GM19239 (cell line): ENCODE results near the gene MYH9.
A peak's percentile ranks its signal among the peaks of the same experiment; 100 is the strongest.
"Not testable (repeated sequence)": the region's sequence is repeated elsewhere in the genome, so short reads cannot be mapped to it uniquely, and the experiment has no call there.

Source experiments
- DNase-seq: peaks from one replicate; pipeline ENCODE4 v3.0.0; 2011; ENCODE audit warnings: low spot score; ENCODE audit not compliant: insufficient read length
- FAIRE-seq: peaks from 2 replicates; lab custom pipeline; 2011; peaks lifted over from hg19 to GRCh38; lab: Jason Lieb, UNC

The MYH9 gene

DNA sequence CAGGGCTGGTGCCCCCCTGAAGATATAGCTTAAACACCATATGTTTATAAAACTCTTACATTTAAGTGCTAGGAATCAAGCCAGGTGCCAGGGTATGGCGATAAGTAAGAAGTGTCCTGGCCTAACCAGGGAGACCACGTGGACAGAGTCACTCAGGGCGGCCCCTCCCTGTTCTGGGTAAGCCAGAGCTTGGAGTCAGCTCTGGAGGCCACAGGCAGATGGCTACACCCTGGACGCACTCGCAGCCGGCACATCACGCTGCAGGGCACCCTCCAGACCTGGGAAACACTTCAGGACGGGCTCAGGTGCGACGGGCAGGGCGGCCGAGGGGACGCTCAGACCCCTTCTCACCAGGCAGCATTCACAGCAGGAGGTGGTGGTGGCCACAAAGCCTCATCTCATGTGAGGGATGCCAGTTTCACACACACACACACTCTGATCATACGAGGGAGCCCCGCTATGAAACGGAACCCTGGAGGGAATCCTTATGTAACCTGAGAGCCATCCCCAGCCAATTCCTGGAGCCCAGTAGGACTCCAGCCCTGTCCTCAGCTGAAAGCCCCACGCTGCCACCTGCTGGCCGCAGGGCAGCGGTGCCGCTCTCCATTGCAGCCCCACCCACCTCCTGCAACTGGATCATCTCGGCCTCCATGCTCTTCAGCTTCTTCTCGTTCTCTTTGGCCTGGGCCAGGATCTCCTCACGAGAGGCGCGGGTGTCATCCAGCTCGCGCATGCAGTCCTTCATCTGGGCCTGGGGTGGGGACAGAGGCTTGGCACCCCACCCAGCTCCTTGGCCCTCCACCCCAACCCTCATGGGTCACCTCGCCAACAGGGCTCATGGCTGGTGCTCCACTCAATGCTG is 101.4 kb downstream of the MYH9 start:
- peak; percentile 53 for FAIRE-seq

GRCh38 chr22:36285545-36285944 is 102.2 kb downstream of the MYH9 start:
- FAIRE-seq (no peak), DNase-seq (no peak)

More for the DNA sequence above, 101.4 kb downstream of the MYH9 start:
- peak; percentile 90 for DNase-seq

GRCh38 chr22:36285017-36285416 is 102.8 kb downstream of the MYH9 start:
- FAIRE-seq (no peak), DNase-seq (no peak)

DNA sequence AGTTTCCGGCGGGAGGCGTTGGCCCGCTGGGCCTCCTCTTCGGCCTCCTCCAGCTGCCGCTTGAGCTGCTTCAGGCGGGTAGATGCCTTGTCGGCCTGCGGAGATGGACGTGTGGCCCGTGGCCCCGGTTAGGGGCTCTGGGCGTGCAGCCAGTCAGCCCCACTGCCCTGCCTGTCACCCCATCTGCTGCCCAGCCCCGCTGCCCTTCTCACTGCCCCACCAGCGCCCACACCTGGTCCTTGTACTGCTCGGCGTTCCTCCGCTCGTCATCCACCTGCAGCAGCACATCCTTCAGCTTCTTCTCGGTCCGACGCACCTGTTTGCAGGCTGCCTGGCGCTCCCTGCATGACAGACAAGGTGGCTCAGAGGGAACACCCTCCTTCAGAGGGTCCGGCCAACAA is 103.6 kb downstream of the MYH9 start:
- DNase-seq (no peak), FAIRE-seq (no peak)

DNA sequence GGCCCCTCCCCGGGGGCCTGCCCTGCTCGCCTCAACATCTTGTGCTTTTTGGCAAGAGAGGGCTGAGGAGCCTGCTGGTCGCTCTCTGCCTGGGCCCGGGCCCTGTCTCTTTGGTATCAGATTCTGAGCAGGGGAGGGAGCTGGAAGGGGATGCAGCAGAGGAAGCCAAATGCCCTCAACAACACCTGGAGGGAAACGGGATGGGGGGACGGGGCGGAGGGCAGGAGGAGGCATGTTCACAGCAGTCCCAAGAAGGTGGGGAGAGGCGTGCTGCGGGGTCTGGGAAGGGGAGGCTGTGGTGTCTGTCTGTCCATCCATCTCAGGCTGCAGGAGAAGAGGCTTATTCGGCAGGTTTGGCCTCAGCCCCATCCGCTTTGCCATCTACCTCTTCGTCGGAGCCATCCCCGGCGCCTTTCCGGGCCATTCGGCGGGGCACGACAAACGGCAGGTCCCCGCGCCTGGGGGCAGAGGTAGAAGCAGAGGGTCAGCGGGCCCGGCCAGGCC is 105.4 kb downstream of the MYH9 start:
- FAIRE-seq (no peak), DNase-seq (no peak)

GRCh38 chr22:36281781-36282327 is 105.9 kb downstream of the MYH9 start:
- DNase-seq (no peak), FAIRE-seq (no peak)

- FAIRE-seq (no peak), DNase-seq (no peak)
Observed at GRCh38 chr22:36280379-36280778, 107.4 kb downstream of the MYH9 start.

GRCh38 chr22:36279219-36279666 is 108.5 kb downstream of the MYH9 start:
- DNase-seq, result no peak
- FAIRE-seq, result no peak

GRCh38 chr22:36277482-36278291 is 110.1 kb downstream of the MYH9 start:
- peak; percentile 95 for FAIRE-seq
- peak; percentile 68 for DNase-seq

DNA sequence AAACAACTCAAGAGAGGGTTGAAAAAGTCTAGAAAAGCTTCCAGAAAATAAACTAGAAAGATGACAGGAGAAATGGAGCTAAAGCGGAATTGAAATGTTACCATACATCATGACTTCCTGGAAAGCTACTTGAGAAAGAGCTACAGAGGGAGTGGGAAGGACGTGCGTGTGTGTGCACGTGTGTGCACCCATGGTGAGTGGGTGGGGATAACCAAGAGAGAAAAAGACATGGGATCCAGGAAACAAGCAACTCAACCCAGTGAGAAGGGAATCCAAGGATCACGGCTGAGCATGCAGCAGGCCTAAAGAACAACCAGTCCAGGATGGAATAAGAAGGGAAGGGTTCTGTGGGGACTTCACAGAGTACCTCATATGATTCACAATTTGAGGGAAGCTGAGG is 113.2 kb downstream of the MYH9 start:
- DNase-seq (no peak), FAIRE-seq (no peak)

DNA sequence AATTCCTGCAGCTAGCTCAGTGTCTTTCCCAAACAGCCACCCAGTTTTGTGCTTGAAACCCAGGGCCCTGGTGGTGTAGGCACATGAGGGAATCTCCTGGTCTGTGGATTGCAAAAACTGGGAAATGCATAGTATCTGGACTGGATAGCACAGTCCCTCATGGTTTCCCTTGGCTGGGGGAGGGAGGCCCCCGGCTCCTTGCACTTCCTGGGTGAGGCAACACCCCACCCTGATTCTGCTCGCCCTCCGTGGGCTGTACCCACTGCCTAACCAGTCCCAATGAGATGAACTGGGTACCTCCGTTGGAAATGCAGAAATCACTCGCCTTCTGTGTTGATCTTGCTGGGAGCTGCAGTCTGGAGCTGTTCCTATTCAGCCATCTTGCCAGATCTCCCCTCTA is 115.8 kb downstream of the MYH9 start:
- DNase-seq, FAIRE-seq: not testable (repeated sequence)

DNA sequence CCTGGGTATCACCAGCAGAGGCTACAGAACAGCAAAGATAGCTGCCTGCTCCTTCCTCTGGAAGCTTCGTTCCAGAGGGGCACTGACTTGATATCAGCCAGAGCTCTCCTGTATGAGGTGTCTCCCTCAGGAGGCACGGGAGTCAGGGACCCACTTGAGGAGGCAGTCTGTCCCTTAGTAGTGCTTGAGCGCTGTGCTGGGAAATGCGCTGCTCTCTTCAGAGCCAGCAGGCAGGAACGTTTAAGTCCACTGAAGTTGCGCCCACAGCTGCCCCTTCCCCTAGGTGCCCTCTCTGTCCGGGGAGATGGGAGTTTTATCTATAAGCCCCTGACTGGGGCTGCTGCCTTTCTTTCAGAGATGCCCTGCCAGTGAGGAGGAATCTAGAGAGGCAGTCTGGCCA is 116.5 kb downstream of the MYH9 start:
- not testable (repeated sequence) for FAIRE-seq

GRCh38 chr22:36267896-36268485 is 119.8 kb downstream of the MYH9 start:
- FAIRE-seq (no peak), DNase-seq (no peak)

More for the DNA sequence above, 116.5 kb downstream of the MYH9 start:
- DNase-seq, result not testable (repeated sequence)

DNA sequence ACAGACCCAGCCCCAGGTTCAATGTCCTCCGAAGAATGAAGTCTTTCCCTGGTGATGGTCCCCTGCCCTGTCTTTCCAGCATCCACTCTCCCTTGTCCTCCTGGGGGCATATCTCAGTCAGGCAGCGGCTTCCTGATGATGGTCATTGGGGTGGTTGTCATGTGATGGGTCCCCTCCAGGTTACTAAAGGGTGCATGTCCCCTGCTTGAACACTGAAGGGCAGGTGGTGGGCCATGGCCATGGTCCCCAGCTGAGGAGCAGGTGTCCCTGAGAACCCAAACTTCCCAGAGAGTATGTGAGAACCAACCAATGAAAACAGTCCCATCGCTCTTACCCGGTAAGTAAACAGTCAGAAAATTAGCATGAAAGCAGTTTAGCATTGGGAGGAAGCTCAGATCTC is 120.7 kb downstream of the MYH9 start:
- FAIRE-seq (no peak), DNase-seq (no peak)

DNA sequence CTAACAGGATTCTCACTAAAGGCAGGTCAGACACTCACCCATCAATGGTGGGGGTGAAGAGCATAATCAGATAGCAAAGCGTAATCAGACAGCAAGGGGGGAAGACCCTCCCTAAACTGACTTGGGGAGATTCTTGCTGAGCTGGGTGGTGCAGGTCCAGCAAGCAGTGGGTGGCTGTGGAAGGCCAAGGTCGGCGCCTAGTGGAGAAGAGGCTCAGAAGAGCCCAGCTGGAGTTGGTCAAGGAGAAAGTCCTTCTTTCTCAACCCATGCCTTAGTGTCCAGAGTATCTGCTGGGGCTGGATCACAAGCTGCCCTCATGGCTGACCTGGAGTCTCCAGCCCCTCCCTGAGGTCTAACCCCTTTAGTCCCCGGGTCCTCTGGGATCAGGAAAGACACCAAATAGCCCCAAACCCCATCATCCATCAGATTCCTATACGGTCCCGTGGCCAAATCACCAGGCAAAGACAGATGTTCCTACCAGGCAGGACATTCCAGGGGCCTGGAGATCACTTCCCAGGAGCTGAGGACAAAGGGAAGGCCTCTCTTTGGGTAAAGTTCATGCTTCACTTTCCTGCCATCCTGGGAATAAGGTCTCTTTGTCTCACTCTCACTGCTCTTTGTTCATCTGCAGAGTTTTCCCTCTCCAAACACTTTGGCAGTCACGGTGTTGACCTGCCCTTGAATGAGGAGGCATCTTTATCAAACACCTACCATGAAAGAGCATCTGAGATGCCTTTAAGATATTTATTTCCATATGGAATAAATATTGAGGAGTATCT is 123.7 kb downstream of the MYH9 start:
- not testable (repeated sequence) for DNase-seq, FAIRE-seq

DNA sequence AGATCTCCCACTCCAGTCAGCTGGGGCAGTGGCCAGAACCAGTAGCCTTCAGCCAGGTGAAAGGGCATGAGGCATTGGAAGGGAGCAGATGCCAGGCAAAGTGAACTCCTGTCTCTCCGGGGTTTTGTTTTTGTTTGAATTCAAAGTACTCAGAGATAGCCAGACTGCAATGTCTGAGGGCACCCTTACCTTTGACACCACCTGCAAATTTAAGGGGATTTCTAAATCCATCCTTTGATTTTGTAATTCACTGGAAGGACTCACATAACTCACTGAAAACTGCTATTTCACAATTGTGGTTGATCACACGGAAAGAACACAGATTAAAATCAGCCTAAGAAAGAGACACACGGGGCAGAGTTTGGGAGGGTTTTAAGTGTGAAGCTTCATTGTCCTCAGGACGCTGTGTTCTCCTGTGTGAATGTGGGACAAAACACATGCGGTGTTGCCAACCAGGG is 124.5 kb downstream of the MYH9 start:
- not testable (repeated sequence) for FAIRE-seq, DNase-seq

- FAIRE-seq, DNase-seq: not testable (repeated sequence)
Observed at GRCh38 chr22:36262307-36262706, 125.5 kb downstream of the MYH9 start.

- peak; percentile 37 for FAIRE-seq
- DNase-seq, result not testable (repeated sequence)
Observed at GRCh38 chr22:36261675-36262074, 126.1 kb downstream of the MYH9 start.

DNA sequence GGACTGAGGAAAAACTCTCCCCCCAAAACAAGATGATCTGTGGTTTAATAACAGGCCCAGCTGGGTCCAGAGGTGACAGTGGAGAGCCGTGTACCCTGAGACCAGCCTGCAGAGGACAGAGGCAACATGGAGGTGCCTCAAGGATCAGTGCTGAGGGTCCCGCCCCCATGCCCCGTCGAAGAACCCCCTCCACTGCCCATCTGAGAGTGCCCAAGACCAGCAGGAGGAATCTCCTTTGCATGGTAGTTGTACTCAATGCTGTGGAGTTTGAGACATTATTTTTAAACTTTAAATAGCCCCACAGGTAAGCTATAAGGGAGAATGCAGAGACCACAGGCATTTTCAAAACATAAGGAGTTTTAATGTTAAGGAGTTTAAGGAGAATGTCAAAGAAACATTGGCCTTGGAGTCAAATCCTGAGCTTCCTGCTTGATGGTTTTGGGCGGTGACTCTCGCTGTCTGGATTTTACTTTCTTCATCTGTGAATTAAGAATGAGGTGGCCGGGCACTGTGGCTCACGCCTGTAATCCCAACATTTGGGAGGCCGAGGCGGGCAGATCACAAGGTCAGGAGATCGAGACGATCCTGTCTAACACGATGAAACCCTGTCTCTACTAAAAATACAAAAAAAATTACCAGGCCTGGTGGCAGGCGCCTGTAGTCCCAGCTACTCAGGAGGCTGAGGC is 128.0 kb downstream of the MYH9 start:
- no peak for FAIRE-seq
- DNase-seq, result no peak
